Measurements from ENCODE around the gene VSTM2B. TPM values are rescaled to one million over a fixed set of nuclear protein-coding genes. Genes with fewer than 3 reads are reported as not detected.
A peak's percentile ranks its signal among the peaks of the same experiment; 100 is the strongest.

VSTM2B gene
- total RNA-seq, 1 experiment from 2014 or later = 2.5 TPM

DNA sequence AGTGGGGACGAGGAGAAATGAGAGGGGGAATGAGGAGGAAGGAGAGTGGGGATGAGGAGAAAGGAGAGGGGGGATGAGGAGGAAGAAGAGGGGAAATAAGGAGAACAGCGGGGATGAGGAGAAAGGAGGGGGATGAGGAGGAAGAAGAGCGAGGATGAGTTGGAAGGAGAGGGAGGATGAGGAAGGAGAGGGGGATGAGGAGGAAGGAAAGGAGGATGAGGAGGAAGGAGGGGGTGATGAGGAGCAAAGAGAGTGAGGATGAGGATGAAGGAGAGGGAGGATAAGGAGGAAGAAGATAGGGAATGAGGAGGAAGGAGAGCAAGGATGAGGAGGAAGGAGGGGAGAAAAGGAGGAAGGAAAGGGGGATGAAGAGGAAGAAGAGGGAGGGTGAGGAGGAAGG is 14.0 kb upstream of the VSTM2B start:
- DNase-seq (ENCODE audit: low spot score) = no peak
- in situ Hi-C loops (cut with HindIII; ENCODE audit: low sequenced_read_pairs) = no loop called here

DNA sequence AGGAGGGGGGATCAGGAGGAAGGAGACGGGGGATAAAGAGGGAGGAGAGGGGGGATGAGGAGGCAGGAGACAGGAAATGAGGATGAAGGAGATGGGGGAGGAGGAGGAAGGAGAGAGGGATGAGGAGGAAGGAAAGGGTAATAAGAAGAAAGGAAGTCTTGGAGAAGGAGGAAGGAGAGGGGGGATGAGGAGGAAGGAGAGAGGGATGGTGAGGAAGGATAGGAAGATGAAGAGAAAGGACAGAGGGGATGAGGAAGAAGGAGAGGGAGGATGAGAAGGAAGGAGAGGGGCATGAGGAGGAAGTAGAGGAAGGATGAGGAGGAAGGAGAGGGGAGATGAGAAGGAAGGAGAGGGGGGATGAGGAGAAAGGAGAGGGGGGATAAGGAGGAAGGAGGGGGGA is 13.0 kb upstream of the VSTM2B start:
- DNase-seq (ENCODE audit: low spot score) = no peak
- in situ Hi-C loops (cut with HindIII; ENCODE audit: low sequenced_read_pairs) = no loop called here

DNA sequence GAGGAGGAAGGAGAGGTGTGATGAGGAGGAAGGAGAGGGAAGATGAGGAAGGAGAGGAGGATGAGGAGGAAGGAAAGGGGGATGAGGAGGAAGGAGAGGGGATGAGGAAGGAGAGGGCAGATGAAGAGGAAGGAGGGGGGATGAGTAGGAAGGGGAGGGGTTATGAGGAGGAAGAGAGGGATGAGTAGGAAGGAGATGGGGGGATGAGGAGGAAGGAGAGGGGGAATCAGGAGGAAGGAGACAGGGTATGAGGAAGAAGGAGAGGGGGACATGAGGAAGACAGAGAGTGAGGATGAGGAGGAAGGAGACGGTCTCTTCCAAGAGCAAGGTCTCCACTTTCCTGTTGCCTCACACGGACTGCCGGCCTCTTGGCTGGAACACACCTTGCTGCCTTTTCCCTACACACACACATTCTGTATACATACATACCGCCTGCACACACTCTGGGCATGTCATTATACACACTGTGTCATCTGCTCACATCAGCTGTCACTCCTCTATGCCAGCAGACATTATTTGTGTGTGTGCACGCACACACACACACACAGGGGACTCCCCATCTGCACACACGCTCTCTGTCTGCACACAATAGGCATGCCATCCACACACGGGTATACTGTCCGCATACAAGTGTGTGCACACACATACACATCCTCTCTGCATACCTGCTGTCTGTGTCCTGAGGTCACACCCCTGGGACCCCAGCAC is 11.1 kb upstream of the VSTM2B start:
- in situ Hi-C loops (cut with HindIII; ENCODE audit: low sequenced_read_pairs) = no loop called here

DNA sequence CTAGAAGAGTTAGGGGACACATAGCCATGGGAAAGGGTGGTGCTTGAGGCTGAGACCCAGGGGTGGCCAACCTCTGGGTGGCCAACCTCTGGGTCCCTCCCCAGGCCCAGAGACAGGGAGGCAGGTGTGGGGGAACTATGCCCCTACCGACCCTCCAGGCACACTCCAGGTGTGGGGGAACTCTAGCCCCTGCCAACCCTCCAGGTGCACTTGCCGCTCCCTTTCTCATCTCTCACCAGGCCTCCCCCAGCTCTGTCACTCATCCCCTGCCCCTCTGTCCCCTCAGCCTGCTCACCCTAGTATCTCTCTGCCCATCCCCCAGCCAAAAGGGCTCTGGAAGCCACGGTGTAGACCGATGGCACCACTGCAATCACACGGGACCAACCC is 10.6 kb upstream of the VSTM2B start:
- in situ Hi-C loops (cut with HindIII; ENCODE audit: low sequenced_read_pairs) = no loop called here
- DNase-seq (ENCODE audit: low spot score) = no peak

More for the DNA sequence above, 11.1 kb upstream of the VSTM2B start:
- no peak for DNase-seq (ENCODE audit: low spot score)

GRCh38 chr19:29515706-29516357 is 10.0 kb upstream of the VSTM2B start:
- in situ Hi-C loops (cut with HindIII; ENCODE audit: low sequenced_read_pairs) = no loop called here

DNA sequence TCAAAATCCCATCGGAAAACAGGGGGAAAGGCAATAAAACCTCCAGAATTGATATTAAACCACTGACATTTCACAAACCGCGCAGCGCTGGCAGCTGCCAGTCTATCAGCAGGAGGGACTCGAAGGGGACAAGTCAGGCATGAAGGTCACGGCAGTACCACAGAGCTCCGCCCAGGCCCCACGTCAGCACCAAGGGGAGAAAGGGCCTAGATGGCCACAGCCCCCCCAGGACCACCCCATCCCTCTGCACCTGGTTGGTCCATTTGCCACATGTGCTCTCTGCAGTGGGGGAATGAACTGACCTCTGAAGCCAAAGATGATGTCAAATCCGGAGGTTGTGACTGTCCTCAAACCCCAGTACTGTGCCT is 9.5 kb upstream of the VSTM2B start:
- no peak for DNase-seq (ENCODE audit: low spot score)
- in situ Hi-C loops (cut with HindIII; ENCODE audit: low sequenced_read_pairs) = no loop called here

More at GRCh38 chr19:29515706-29516357, 10.0 kb upstream of the VSTM2B start:
- no peak for DNase-seq (ENCODE audit: low spot score)

- in situ Hi-C loops (cut with HindIII; ENCODE audit: low sequenced_read_pairs) = no loop called here
- no peak for DNase-seq (ENCODE audit: low spot score)
Observed at GRCh38 chr19:29516821-29517395, 8.9 kb upstream of the VSTM2B start.

- DNase-seq (ENCODE audit: low spot score) = no peak
- in situ Hi-C loops (cut with HindIII; ENCODE audit: low sequenced_read_pairs) = no loop called here
Observed at GRCh38 chr19:29517412-29517811, 8.4 kb upstream of the VSTM2B start.

DNA sequence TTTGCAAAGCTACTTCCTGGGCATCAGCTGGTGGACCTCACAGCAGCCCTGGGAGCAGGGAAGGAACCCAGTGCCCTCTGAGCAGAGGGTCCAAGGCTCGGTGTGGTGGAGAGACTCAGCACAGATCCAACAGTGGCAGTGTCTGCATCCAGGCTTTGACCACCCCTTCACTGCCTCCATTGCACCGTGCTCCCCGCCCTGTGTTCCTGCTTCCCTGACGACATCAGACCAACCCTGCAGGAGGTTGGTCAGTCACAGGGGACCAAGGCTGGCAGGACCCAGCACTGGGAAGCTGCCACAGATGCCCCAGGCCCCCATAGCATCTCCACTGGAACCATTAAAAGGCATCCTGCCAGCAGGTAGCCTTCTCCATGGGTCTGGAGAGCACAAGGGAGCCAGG is 7.8 kb upstream of the VSTM2B start:
- in situ Hi-C loops (cut with HindIII; ENCODE audit: low sequenced_read_pairs) = no loop called here
- DNase-seq (ENCODE audit: low spot score) = no peak

- DNase-seq (ENCODE audit: low spot score) = no peak
- in situ Hi-C loops (cut with HindIII; ENCODE audit: low sequenced_read_pairs) = no loop called here
Observed at GRCh38 chr19:29519146-29519545, 6.6 kb upstream of the VSTM2B start.

DNA sequence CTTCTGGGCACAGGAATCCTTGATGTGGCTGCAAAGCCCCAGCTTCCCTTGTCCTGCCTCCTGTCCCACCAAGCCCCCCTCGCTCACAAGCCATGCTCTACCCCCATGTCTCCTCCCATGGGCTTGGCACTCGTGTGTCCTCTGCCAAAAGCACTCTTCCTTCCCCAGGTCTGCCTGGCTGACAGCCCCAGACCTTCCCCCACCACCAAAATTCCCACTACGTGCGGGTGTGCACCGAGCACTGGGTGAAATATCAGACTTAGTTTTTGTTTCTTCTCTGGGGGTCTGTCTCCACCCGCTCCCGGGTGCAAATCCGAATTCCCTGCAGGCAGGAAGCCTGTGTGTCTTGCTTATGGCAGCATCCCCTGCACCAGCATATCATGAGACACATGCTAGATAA is 5.9 kb upstream of the VSTM2B start:
- in situ Hi-C loops (cut with HindIII; ENCODE audit: low sequenced_read_pairs) = no loop called here

GRCh38 chr19:29520390-29520789 is 5.4 kb upstream of the VSTM2B start:
- DNase-seq (ENCODE audit: low spot score) = no peak
- in situ Hi-C loops (cut with HindIII; ENCODE audit: low sequenced_read_pairs) = no loop called here

More for the DNA sequence above, 5.9 kb upstream of the VSTM2B start:
- no peak for DNase-seq (ENCODE audit: low spot score)

DNA sequence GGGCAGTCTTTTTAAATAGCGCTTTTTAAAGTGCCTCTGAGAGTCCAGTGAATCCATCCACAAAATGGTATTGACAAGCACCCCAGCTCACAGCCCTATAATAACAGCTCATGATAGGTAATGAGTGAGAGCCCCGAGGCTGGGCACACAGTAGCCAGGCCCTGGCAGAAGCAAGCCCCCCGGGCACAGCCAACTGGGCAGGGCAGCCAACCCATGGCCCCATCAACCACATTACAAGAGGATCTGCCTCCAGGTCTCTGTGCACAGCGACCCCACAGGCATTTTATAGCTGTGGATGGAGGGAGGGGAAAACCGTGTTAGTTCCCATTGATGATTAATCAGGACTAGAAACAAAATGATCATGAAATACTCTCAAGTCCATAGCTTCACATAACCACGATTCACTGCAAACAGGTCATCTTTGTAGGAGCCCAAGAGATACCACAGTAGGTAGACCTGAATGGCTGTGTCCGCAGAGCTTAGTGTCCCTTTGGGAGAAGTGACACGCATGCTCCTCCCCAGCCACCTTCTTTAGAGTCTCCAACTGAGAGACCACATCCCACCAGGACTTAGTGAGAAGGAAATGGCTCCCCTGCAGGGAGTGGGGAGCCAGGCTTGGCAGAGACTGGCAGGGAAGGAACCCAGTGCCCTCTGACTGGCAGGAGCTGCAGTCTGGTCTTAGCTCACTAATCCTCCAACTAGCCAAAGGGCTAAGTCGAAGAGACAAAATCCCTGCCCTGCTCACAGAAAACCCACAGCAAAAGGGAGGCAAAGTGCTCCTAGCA is 4.3 kb upstream of the VSTM2B start:
- in situ Hi-C loops (cut with HindIII; ENCODE audit: low sequenced_read_pairs) = no loop called here
- DNase-seq (ENCODE audit: low spot score) = no peak

DNA sequence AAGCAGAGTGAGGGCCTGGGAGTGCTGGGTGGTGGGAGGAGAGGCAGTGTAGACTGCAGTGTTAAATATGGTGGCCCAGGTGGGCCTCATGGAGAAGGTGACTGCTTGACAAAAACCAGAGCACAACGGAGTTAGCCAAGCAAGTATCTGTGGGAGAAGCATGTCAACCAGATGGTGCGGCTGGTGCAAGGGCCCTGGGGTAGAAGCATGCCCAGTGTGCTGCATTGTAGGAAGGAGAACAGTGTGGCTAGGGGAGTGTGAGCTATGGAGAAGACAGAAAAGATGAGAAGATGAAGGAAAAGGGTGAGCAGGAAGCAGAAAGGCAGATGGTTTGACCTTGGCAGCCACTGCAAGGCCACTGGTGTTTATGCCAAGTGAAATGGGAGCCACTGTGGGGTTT is 2.2 kb upstream of the VSTM2B start:
- no peak for DNase-seq (ENCODE audit: low spot score)
- in situ Hi-C loops (cut with HindIII; ENCODE audit: low sequenced_read_pairs) = no loop called here

GRCh38 chr19:29524201-29524911 is 1.4 kb upstream of the VSTM2B start:
- in situ Hi-C loops (cut with HindIII; ENCODE audit: low sequenced_read_pairs) = no loop called here
- peak; percentile 66 for DNase-seq (ENCODE audit: low spot score)

DNA sequence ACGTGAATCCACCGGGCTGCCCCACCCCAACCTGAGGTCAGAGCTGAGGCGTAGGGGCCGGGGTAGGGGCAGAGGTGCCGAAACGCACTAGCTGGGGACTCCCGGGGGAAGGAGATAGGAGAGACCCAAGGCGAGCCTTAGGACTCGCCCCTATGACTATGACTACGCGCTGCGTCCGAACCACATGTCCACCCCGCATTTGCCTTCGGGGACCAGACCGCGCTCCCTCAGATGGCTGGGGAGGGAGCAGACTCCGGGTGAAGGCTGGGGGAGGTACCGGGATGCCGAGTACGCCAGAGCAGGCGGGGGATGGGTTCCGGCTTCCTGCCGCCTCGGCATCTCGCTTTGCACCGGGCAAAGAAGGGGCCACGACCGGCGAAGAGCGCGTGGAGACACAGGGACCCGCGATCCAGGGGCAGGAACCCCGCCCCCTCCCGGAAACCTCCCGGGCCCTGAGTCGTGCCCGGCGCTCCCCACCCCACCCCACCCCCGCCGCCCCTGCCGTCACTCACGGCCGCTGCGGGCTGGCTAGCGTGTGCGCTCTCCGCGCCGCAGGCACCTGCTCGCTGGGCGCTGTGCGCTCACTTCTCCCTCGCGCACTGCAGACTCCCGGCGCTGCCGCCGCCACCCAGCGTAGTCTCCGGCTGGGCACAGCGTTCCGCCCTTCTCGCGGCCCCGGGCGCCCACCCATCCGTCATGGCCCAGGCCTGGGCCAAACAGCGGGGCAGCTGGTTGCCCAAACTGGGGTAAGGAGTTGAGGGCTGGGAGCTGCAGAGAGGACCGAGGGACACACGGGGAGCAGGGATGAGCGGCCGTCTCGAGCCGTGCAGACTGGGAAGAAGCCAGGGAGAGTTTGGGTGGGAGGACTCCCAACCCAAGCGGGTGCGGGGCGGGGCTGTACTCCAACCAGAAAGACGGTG is 622 bp upstream of the VSTM2B start:
- DNase-seq (ENCODE audit: low spot score) = no peak
- in situ Hi-C loops (cut with HindIII; ENCODE audit: low sequenced_read_pairs) = no loop called here

DNA sequence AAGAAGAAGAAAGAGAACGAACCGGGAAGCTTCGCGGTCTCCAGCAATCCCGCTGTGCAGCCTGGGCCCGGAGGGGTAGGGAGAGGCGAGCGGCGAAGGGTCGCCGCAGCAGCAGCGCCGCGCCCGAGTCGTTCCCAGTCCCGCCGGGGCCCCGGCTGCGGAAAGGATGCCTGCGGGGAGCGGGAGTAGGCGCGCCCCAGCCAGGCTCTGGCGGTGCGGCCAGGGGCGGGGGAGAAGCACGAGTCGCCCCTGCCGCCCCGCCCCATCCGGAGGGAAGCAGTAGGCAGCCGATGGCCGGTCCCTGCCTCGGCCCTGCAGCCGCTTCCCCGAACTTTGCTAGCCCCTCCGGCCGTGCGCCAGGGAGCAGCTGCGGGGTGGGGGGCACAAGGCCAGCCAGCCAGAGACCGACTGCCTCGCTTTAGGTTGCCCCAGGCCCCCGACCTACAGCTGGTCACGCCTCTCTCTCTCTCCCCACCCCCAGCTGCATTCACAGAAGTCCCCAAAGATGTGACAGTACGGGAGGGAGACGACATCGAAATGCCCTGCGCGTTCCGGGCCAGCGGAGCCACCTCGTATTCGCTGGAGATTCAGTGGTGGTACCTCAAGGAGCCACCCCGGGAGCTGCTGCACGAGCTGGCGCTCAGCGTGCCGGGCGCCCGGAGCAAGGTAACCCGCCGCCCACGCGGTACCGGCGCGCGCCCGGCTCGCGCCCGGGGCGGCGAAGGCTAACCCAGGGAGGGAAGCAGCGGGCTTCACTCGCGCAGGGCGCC is 1.1 kb downstream of the VSTM2B start:
- in situ Hi-C loops (cut with HindIII; ENCODE audit: low sequenced_read_pairs) = no loop called here
- DNase-seq (ENCODE audit: low spot score) = peak; percentile 50
